Activated T-cell treated with anti-CD3 and anti-CD28 coated beads, Interleukin-2, amount 50 U/mL, for 24 hours (primary cell): Measurements from ENCODE around the gene ZMYND10.
"Not testable (repeated sequence)": the region's sequence is repeated elsewhere in the genome, so short reads cannot be mapped to it uniquely, and the experiment has no call there.

Experiments
- DNase-seq: peaks from one replicate; pipeline ENCODE4 v3.0.0-alpha.2; 2020
- H3K27ac Mint-ChIP-seq: 2 replicates; pipeline ENCODE4 v1.8.0; 2020; ENCODE audit warnings: mild to moderate bottlenecking, mixed read lengths
- H3K27me3 Mint-ChIP-seq: 2 replicates; pipeline ENCODE4 v1.8.0; 2020; ENCODE audit warnings: mixed read lengths
- H3K36me3 Mint-ChIP-seq: 2 replicates; pipeline ENCODE4 v1.8.0; 2020; ENCODE audit warnings: low read depth, mixed read lengths
- H3K4me1 Mint-ChIP-seq: 2 replicates; pipeline ENCODE4 v1.8.0; 2020; ENCODE audit warnings: low read depth, mixed read lengths
- H3K4me3 Mint-ChIP-seq: 2 replicates; pipeline ENCODE4 v1.8.0; 2020; ENCODE audit warnings: mild to moderate bottlenecking, moderate library complexity, mixed read lengths
- H3K9me3 Mint-ChIP-seq: 2 replicates; pipeline ENCODE4 v1.8.0; 2020; ENCODE audit warnings: mixed read lengths

Gene ZMYND10

GRCh38 chr3:50319894-50320625 lies 25.5 kb downstream of the ZMYND10 start:
- Mint-ChIP-seq H3K27ac (peak overlapping the region; percentile 57), H3K4me3 (peak overlapping the region; percentile 88), H3K36me3 (peaks cover 49% of the 10 kb centered on the region), H3K27me3 (no peaks in the 10 kb centered on the region), H3K4me1 (peaks cover 53% of the 10 kb centered on the region), H3K9me3 (no peaks in the 10 kb centered on the region)
- DNase-seq = no peak

GRCh38 chr3:50319181-50319893 lies 26.2 kb downstream of the ZMYND10 start:
- peaks cover 48% of the 10 kb centered on the region for H3K4me1 Mint-ChIP-seq
- no peak overlapping the region for H3K4me3 Mint-ChIP-seq
- peaks cover 42% of the 10 kb centered on the region for H3K36me3 Mint-ChIP-seq
- no peaks in the 10 kb centered on the region for H3K27me3 Mint-ChIP-seq
- no peak for DNase-seq
- H3K9me3 Mint-ChIP-seq = no peaks in the 10 kb centered on the region
- no peak overlapping the region for H3K27ac Mint-ChIP-seq

GRCh38 chr3:50318615-50319014 lies 26.9 kb downstream of the ZMYND10 start:
- no peak for DNase-seq
- Mint-ChIP-seq H3K36me3 (peaks cover 35% of the 10 kb centered on the region), H3K27ac (peak overlapping the region; percentile 22), H3K9me3 (no peaks in the 10 kb centered on the region), H3K4me3 (no peak overlapping the region), H3K4me1 (peaks cover 48% of the 10 kb centered on the region), H3K27me3 (no peaks in the 10 kb centered on the region)

GRCh38 chr3:50318163-50318562 lies 27.4 kb downstream of the ZMYND10 start:
- H3K27ac Mint-ChIP-seq = no peak overlapping the region
- peaks cover 34% of the 10 kb centered on the region for H3K36me3 Mint-ChIP-seq
- no peaks in the 10 kb centered on the region for H3K27me3 Mint-ChIP-seq
- H3K4me3 Mint-ChIP-seq = no peak overlapping the region
- no peaks in the 10 kb centered on the region for H3K9me3 Mint-ChIP-seq
- DNase-seq = no peak
- H3K4me1 Mint-ChIP-seq = peaks cover 48% of the 10 kb centered on the region

GRCh38 chr3:50317300-50317699 lies 28.2 kb downstream of the ZMYND10 start:
- no peak for DNase-seq
- H3K4me1 Mint-ChIP-seq = peaks cover 46% of the 10 kb centered on the region
- no peak overlapping the region for H3K27ac Mint-ChIP-seq
- H3K4me3 Mint-ChIP-seq = no peak overlapping the region
- H3K9me3 Mint-ChIP-seq = no peaks in the 10 kb centered on the region
- H3K27me3 Mint-ChIP-seq = no peaks in the 10 kb centered on the region
- peaks cover 34% of the 10 kb centered on the region for H3K36me3 Mint-ChIP-seq

GRCh38 chr3:50316657-50317242 lies 28.8 kb downstream of the ZMYND10 start:
- Mint-ChIP-seq H3K4me1 (peaks cover 42% of the 10 kb centered on the region), H3K36me3 (peaks cover 34% of the 10 kb centered on the region), H3K27ac (peak overlapping the region; percentile 80), H3K4me3 (no peak overlapping the region), H3K27me3 (no peaks in the 10 kb centered on the region), H3K9me3 (no peaks in the 10 kb centered on the region)
- peak; percentile 74 for DNase-seq

- no peak for DNase-seq
- Mint-ChIP-seq H3K27ac (no peak overlapping the region), H3K4me3 (no peak overlapping the region), H3K27me3 (no peaks in the 10 kb centered on the region), H3K4me1 (peaks cover 33% of the 10 kb centered on the region), H3K36me3 (peaks cover 30% of the 10 kb centered on the region), H3K9me3 (no peaks in the 10 kb centered on the region)
These were observed 30.7 kb downstream of the ZMYND10 start for GRCh38 chr3:50314816-50315215.

- Mint-ChIP-seq H3K27me3 (no peaks in the 10 kb centered on the region), H3K36me3 (peaks cover 30% of the 10 kb centered on the region), H3K4me3 (no peak overlapping the region), H3K4me1 (peaks cover 28% of the 10 kb centered on the region), H3K9me3 (no peaks in the 10 kb centered on the region), H3K27ac (no peak overlapping the region)
- DNase-seq = no peak
These were observed 31.2 kb downstream of the ZMYND10 start for GRCh38 chr3:50314342-50314741.

- H3K9me3 Mint-ChIP-seq, H3K27ac Mint-ChIP-seq, H3K27me3 Mint-ChIP-seq, DNase-seq, H3K4me3 Mint-ChIP-seq: not testable (repeated sequence)
- peaks cover 18% of the 10 kb centered on the region for H3K36me3 Mint-ChIP-seq
- H3K4me1 Mint-ChIP-seq = peaks cover 13% of the 10 kb centered on the region
These were observed 33.5 kb downstream of the ZMYND10 start for GRCh38 chr3:50312041-50312440.

GRCh38 chr3:50304601-50305000 lies 40.9 kb downstream of the ZMYND10 start:
- Mint-ChIP-seq H3K27me3 (no peaks in the 10 kb centered on the region), H3K9me3 (no peaks in the 10 kb centered on the region), H3K4me3 (no peak overlapping the region), H3K4me1 (peaks cover 21% of the 10 kb centered on the region), H3K36me3 (peaks cover 9% of the 10 kb centered on the region), H3K27ac (peak overlapping the region; percentile 29)
- DNase-seq = no peak

- peaks cover 25% of the 10 kb centered on the region for H3K4me1 Mint-ChIP-seq
- H3K27ac Mint-ChIP-seq = no peak within 1 kb of the TSS
- H3K4me3 Mint-ChIP-seq = no peak within 1 kb of the TSS
- no peaks in the 10 kb centered on the region for H3K9me3 Mint-ChIP-seq
- H3K27me3 Mint-ChIP-seq = no peaks in the 10 kb centered on the region
- no peak for DNase-seq
- H3K36me3 Mint-ChIP-seq = peaks cover 7% of the 10 kb centered on the region
These were observed 42.3 kb downstream of the ZMYND10 start, which contains the start of gene HYAL1 for GRCh38 chr3:50303013-50303815. Gene HYAL1, minus strand, starts transcription at chr3:50303574. Its CDS starts 618 bp downstream, at chr3:50302956.

- no peaks in the 10 kb centered on the region for H3K9me3 Mint-ChIP-seq
- no peaks in the 10 kb centered on the region for H3K27me3 Mint-ChIP-seq
- H3K36me3 Mint-ChIP-seq = peaks cover 7% of the 10 kb centered on the region
- no peak overlapping the region for H3K4me3 Mint-ChIP-seq
- DNase-seq = no peak
- no peak overlapping the region for H3K27ac Mint-ChIP-seq
- peaks cover 33% of the 10 kb centered on the region for H3K4me1 Mint-ChIP-seq
These were observed 43.2 kb downstream of the ZMYND10 start for GRCh38 chr3:50302095-50303012.

- DNase-seq = no peak
- Mint-ChIP-seq H3K4me1 (peaks cover 33% of the 10 kb centered on the region), H3K4me3 (peak overlapping the region; percentile 97), H3K36me3 (peaks cover 20% of the 10 kb centered on the region), H3K27ac (peak overlapping the region; percentile 100), H3K9me3 (no peaks in the 10 kb centered on the region), H3K27me3 (no peaks in the 10 kb centered on the region)
These were observed 44.8 kb downstream of the ZMYND10 start for GRCh38 chr3:50300681-50301254.
